ENCODE data around the gene THRB. TPM values are rescaled to one million over a fixed set of nuclear protein-coding genes. Genes with fewer than 3 reads are reported as not detected.
A peak's percentile ranks its signal among the peaks of the same experiment; 100 is the strongest.

The THRB gene
- total and polyA plus RNA-seq, 9 of the 15 experiments (the other 6 are each of a cell fraction or from before 2014, with no cell fraction given), result 1.7 to 14.9 (median 6.9) TPM

GRCh38 chr3:24351779-24352469, 142.7 kb downstream of the THRB start (continued):
- TF ChIP-seq RHOXF2B (CRISPR knock-in tag; conservative IDR thresholded peaks at IDR 0.05), result no peak
- TF ChIP-seq ZNF165 (CRISPR knock-in tag; IDR thresholded peaks at IDR 0.05; ENCODE audit: borderline replicate concordance), result no peak
- peak; percentile 91 for TF ChIP-seq ZNF592 (IDR thresholded peaks at IDR 0.05)
- no peak for TF ChIP-seq RBM22 (IDR thresholded peaks at IDR 0.05; ENCODE audit: low read depth, low read length, poor library complexity, severe bottlenecking)
- TF ChIP-seq ETV6 (IDR thresholded peaks at IDR 0.05; ENCODE audit: borderline replicate concordance in 1 of 2, low read depth in 2 of 2, low read length in 1 of 2), result peak in 1 of 2 experiments; percentile 59; a peak in 1 of 4 replicates
- TF ChIP-seq ETV6 (CRISPR knock-in tag; IDR thresholded peaks at IDR 0.05; ENCODE audit: borderline replicate concordance), result no peak
- TF ChIP-seq DIDO1 (tag; IDR thresholded peaks at IDR 0.05; ENCODE audit: low read depth), result no peak
- no peak for TF ChIP-seq BRCA1 (IDR thresholded peaks at IDR 0.05)
- TF ChIP-seq BRCA1 (CRISPR knock-in tag; IDR thresholded peaks at IDR 0.05), result no peak
- TF ChIP-seq CREB3 (tag; conservative IDR thresholded peaks at IDR 0.05; ENCODE audit: low read depth), result no peak
- TF ChIP-seq ZNF551 (CRISPR knock-in tag; IDR thresholded peaks at IDR 0.05), result no peak
- TF ChIP-seq THRB (CRISPR knock-in tag; conservative IDR thresholded peaks at IDR 0.05), result no peak
- peak; percentile 88; the same call in 1 of the 2 replicates for TF ChIP-seq ZBTB5 (IDR thresholded peaks at IDR 0.05)

All from K562 (cell line).